Adipocyte (in vitro differentiated cells): ENCODE data around the gene ENO4.

Source experiments
- DNase-seq: peaks from one replicate; pipeline ENCODE4 v3.0.0-alpha.2; 2015; ENCODE audit warnings: low read depth
- H3K27me3 ChIP-seq: replicated peaks from 2 replicates; pipeline ENCODE4 v1.7.0; 2013; ENCODE audit warnings: mild to moderate bottlenecking, low read length, moderate library complexity; ENCODE audit not compliant: control insufficient read depth, insufficient read depth
- H3K36me3 ChIP-seq: 2 replicates; pipeline ENCODE4 v1.7.0; 2013; ENCODE audit warnings: low read length, mild to moderate bottlenecking, moderate library complexity; ENCODE audit not compliant: control insufficient read depth, insufficient read depth, severe bottlenecking
- H3K4me1 ChIP-seq: 2 replicates; pipeline ENCODE4 v1.7.0; 2013; ENCODE audit warnings: mild to moderate bottlenecking, low read length, moderate library complexity; ENCODE audit not compliant: control insufficient read depth, insufficient read depth
- H3K4me3 ChIP-seq: 2 replicates; pipeline ENCODE4 v1.7.0; 2013; ENCODE audit warnings: mild to moderate bottlenecking, low read length, moderate library complexity
- H3K9ac ChIP-seq: 2 replicates; pipeline ENCODE4 v1.7.0; 2013; ENCODE audit warnings: mild to moderate bottlenecking, low read length, moderate library complexity
- H3K9me3 ChIP-seq: 2 replicates; pipeline ENCODE4 v1.7.0; 2013; ENCODE audit warnings: mild to moderate bottlenecking, low read length, moderate library complexity; ENCODE audit not compliant: control insufficient read depth

Gene ENO4

GRCh38 chr10:116849248-116850057 lies at the start of gene ENO4:
TSS of gene ENO4 (plus strand) at chr10:116849499. CDS start at chr10:116849567, 68 bp downstream.
- Histone ChIP-seq H3K9ac (peak within 1 kb of the TSS; percentile 85), H3K4me3 (peak within 1 kb of the TSS; percentile 86), H3K9me3 (no peaks in the 10 kb centered on the region), H3K36me3 (no peaks in the 10 kb centered on the region), H3K4me1 (peaks cover 6% of the 10 kb centered on the region), H3K27me3 (peaks cover 2% of the 10 kb centered on the region)
- peak; percentile 90 for DNase-seq

- no peak overlapping the region for H3K4me3 ChIP-seq
- H3K27me3 ChIP-seq = peaks cover 47% of the 10 kb centered on the region
- no peaks in the 10 kb centered on the region for H3K36me3 ChIP-seq
- no peaks in the 10 kb centered on the region for H3K9me3 ChIP-seq
- H3K4me1 ChIP-seq = no peaks in the 10 kb centered on the region
- no peak for DNase-seq
- H3K9ac ChIP-seq = no peak overlapping the region
Measured at GRCh38 chr10:116800286-116800929, 48.9 kb upstream of the ENO4 start.

GRCh38 chr10:116801658-116802057 lies 47.6 kb upstream of the ENO4 start:
- no peak overlapping the region for H3K9ac ChIP-seq
- no peak for DNase-seq
- no peaks in the 10 kb centered on the region for H3K36me3 ChIP-seq
- no peaks in the 10 kb centered on the region for H3K9me3 ChIP-seq
- H3K4me1 ChIP-seq = no peaks in the 10 kb centered on the region
- no peak overlapping the region for H3K4me3 ChIP-seq
- peaks cover 47% of the 10 kb centered on the region for H3K27me3 ChIP-seq

- Histone ChIP-seq H3K4me3 (no peak overlapping the region), H3K27me3 (peaks cover 48% of the 10 kb centered on the region), H3K36me3 (no peaks in the 10 kb centered on the region), H3K9me3 (no peaks in the 10 kb centered on the region), H3K4me1 (no peaks in the 10 kb centered on the region), H3K9ac (no peak overlapping the region)
- DNase-seq = no peak
Measured at GRCh38 chr10:116802474-116802873, 46.8 kb upstream of the ENO4 start.

- Histone ChIP-seq H3K27me3 (peaks cover 48% of the 10 kb centered on the region), H3K4me1 (no peaks in the 10 kb centered on the region), H3K36me3 (no peaks in the 10 kb centered on the region), H3K9ac (no peak overlapping the region), H3K9me3 (no peaks in the 10 kb centered on the region), H3K4me3 (no peak overlapping the region)
- no peak for DNase-seq
Measured at GRCh38 chr10:116802876-116803275, 46.4 kb upstream of the ENO4 start.

GRCh38 chr10:116803451-116804249 lies 45.6 kb upstream of the ENO4 start:
- Histone ChIP-seq H3K4me1 (no peaks in the 10 kb centered on the region), H3K9ac (no peak overlapping the region), H3K9me3 (no peaks in the 10 kb centered on the region), H3K4me3 (no peak overlapping the region), H3K36me3 (no peaks in the 10 kb centered on the region), H3K27me3 (peaks cover 52% of the 10 kb centered on the region)
- no peak for DNase-seq

GRCh38 chr10:116808706-116809105 lies 40.6 kb upstream of the ENO4 start:
- H3K9me3 ChIP-seq = no peaks in the 10 kb centered on the region
- H3K4me1 ChIP-seq = no peaks in the 10 kb centered on the region
- no peak overlapping the region for H3K9ac ChIP-seq
- DNase-seq = no peak
- H3K4me3 ChIP-seq = no peak overlapping the region
- H3K27me3 ChIP-seq = peaks cover 53% of the 10 kb centered on the region
- H3K36me3 ChIP-seq = no peaks in the 10 kb centered on the region

- H3K4me3 ChIP-seq = no peak overlapping the region
- no peaks in the 10 kb centered on the region for H3K4me1 ChIP-seq
- peaks cover 52% of the 10 kb centered on the region for H3K27me3 ChIP-seq
- H3K36me3 ChIP-seq = no peaks in the 10 kb centered on the region
- H3K9me3 ChIP-seq = no peaks in the 10 kb centered on the region
- peak; percentile 13 for DNase-seq
- H3K9ac ChIP-seq = no peak overlapping the region
Measured at GRCh38 chr10:116809483-116810119, 39.7 kb upstream of the ENO4 start.

GRCh38 chr10:116810120-116810500 lies 39.2 kb upstream of the ENO4 start:
- Histone ChIP-seq H3K36me3 (no peaks in the 10 kb centered on the region), H3K9ac (no peak overlapping the region), H3K27me3 (peaks cover 54% of the 10 kb centered on the region), H3K4me1 (no peaks in the 10 kb centered on the region), H3K4me3 (no peak overlapping the region), H3K9me3 (no peaks in the 10 kb centered on the region)
- DNase-seq = no peak

GRCh38 chr10:116810895-116811294 lies 38.4 kb upstream of the ENO4 start:
- DNase-seq = no peak
- peaks cover 56% of the 10 kb centered on the region for H3K27me3 ChIP-seq
- no peak overlapping the region for H3K9ac ChIP-seq
- H3K36me3 ChIP-seq = no peaks in the 10 kb centered on the region
- no peaks in the 10 kb centered on the region for H3K9me3 ChIP-seq
- H3K4me1 ChIP-seq = no peaks in the 10 kb centered on the region
- no peak overlapping the region for H3K4me3 ChIP-seq

- H3K9ac ChIP-seq = no peak overlapping the region
- no peak overlapping the region for H3K4me3 ChIP-seq
- no peaks in the 10 kb centered on the region for H3K4me1 ChIP-seq
- H3K36me3 ChIP-seq = no peaks in the 10 kb centered on the region
- no peak for DNase-seq
- H3K9me3 ChIP-seq = no peaks in the 10 kb centered on the region
- peaks cover 64% of the 10 kb centered on the region for H3K27me3 ChIP-seq
Measured at GRCh38 chr10:116811691-116812090, 37.6 kb upstream of the ENO4 start.
